HG03097 (cell line): ENCODE data around the gene VGLL3.
A peak's percentile ranks its signal among the peaks of the same experiment; 100 is the strongest.
"Not testable (repeated sequence)": the region's sequence is repeated elsewhere in the genome, so short reads cannot be mapped to it uniquely, and the experiment has no call there.

Experiments
- ATAC-seq: cut with Tn5 transposase; IDR thresholded peaks from one replicate; pipeline ENCODE4 v1.9.1; 2021; ENCODE audit not compliant: unreplicated experiment, low FRiP score

Gene VGLL3, protein sequence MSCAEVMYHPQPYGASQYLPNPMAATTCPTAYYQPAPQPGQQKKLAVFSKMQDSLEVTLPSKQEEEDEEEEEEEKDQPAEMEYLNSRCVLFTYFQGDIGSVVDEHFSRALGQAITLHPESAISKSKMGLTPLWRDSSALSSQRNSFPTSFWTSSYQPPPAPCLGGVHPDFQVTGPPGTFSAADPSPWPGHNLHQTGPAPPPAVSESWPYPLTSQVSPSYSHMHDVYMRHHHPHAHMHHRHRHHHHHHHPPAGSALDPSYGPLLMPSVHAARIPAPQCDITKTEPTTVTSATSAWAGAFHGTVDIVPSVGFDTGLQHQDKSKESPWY

DNA sequence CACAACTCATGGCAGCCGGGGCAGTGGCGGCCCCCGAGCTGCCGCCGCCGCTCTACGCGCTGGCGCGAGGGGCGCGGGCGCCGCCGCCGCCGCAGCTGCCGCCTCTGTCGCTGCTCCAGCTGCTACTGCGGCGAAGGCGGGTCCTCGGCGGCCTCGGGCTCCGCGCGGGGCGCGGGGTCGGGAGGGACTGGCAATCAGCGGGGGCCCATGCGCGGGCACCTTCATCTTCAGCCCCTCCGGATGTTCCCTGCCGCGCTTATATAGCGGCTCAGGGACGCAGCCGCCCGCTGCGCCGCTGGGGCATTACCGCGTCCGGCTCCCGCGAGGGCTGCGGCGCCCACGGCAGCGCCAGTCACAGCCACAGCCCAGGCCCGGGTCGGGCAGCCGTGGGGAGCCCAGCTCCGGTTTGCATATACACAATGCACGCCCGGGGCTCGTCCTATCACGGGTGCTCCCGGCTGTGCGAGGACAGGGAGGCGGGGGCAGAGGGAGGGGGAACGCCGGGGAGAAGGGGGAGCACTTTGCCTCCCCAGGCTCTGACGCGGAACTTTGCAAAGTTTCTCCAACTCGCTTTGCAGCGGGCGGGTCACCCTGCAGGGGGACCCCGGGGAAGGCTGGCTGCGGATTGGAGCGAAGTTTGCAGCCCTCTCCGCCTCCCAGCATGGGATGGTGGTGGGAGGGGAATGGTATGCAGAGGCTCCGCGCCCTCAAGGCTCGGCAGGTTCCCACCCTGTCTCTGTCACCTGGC, at the start of gene VGLL3:
TSS of gene VGLL3 (minus strand) at position 416 of the 748 bp plus-strand sequence. CDS start at position 10, 406 bp downstream.
- ATAC-seq: peak; percentile 64

DNA sequence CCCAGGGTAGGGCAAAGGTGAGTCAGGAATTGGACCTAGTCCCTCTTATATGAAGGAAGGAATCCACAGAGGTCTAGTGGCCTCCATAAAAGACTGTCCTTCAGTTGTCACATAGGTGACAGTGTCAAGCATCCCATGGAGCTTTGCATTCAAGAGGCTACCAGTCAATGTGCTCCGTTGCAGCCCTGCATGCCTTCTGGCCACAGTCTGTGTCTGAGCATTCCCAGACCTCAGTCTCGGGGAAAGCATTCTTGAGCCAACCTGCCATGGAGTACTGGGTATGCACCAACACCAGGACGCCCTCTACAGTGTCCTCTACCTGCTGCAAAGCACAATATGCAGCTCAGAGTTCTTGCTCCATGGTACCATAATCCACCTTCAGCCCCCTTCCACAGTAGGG, 46.7 kb upstream of the VGLL3 start:
- ATAC-seq: no peak

DNA sequence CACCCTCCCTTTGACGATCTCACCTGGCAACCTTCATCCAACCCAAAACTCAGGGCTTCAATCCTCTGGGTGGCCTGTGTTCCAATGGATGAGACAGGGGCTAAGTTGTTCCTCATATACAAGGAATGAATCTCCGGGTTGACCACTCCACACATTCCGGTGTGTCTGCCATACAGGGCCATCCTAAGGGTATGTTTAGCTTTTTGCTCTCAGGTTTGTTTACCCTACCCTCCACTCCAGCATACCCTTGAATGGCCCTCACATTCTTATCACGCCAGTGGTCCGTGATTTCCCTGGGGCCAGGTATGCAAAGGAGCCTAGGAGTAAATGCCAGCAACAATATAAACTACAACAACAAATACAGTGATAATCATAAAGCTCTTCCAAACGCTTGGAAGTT, 45.7 kb upstream of the VGLL3 start:
- no peak for ATAC-seq

DNA sequence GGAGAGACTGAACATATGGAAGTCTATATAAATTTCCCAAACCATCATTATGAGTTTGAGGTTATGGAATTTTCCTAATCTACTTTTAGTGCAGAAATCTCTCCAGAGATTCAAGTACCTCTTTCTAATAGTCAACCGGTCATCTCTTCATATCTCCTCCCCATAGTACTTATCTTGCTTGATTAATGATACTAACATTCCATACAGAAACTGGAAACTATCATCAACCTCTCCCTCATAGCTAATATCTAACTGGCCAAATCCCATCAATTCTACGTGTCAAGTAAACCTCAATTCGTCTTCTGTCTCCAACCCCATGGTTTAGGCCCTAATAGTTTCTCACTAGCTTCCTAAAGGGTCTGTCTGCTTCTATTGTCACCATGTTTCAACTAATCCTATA, 44.4 kb upstream of the VGLL3 start:
- ATAC-seq: no peak

DNA sequence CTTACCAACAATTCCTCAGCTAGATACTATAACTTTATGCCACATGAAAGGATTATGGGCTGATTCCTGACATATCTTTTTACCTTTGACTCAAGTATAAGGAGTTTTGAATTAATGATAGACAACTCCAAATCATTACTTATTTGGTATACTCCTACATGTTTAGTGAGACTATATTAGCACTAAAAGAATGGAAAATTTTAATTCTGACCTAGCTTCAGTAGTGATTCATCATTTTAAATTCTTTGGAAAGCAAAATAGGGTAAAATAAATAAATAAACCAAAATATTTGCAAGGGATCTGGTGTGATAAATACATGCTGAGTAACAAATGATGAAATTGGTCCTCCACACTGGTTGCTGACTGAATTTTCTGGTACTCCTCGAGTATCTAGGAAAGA, 42.3 kb upstream of the VGLL3 start:
- no peak for ATAC-seq

DNA sequence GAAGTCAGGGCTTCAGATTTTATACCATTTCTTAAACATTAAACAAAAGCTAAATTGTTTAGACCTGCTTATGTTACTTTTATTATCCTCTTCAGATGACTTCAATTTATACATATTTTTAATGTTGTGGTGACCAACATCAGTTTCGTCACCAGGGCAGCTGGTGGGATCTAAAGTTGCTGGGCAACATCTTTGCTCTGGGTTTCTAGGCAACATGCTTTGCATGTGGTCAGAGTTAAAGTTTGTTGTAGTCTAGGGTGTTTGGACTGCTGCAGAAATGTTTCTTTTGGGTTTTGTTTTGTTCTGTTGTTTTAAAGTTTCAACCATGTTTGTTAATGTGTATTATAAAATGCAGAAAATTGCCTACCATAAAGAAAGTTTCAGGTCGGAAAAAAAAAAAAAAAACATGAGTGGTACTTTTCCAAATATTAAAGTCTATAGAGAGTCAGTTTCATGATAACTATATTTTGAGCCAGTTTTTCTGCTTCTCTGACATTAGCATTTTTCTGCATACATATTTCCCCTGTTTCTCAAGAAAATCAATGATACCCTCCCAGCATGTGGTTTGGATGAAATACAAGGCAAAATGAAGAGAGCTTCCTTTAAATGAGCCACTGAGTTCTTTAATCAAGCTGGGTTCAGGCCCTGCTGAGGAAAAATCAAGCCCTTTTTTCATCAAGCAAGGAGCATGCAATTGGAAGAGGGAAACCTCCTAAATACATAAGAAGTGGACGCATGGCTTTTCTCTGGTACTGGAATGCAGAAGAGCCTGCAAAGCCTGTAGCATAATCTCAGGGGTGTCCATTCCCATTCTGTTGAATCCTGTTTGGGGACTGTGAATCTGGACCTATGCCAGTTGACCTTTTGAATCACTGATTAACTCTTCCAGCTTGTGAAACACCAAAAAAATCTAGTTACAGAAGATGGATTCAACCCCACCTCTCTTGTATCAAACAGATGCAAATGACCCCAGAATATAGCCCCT, 35.0 kb upstream of the VGLL3 start:
- ATAC-seq: no peak

DNA sequence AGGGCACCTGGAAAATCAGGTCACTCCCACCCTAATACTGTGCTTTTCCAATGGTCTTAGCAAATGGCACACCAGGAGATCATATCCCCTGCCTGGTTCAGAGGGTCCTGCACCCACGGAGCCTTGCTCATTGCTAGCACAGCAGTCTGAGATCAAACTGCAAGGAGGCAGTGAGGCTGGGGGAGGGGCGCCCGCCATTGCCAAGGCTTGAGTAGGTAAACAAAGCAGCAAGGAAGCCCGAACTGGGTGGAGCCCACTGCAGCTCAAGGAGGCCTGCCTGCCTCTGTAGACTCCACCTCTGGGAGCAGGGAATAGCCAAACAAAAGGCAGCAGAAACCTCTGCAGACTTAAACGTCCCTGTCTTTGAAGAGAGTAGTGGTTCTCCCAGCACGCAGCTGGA, 26.4 kb upstream of the VGLL3 start:
- ATAC-seq: not testable (repeated sequence)

DNA sequence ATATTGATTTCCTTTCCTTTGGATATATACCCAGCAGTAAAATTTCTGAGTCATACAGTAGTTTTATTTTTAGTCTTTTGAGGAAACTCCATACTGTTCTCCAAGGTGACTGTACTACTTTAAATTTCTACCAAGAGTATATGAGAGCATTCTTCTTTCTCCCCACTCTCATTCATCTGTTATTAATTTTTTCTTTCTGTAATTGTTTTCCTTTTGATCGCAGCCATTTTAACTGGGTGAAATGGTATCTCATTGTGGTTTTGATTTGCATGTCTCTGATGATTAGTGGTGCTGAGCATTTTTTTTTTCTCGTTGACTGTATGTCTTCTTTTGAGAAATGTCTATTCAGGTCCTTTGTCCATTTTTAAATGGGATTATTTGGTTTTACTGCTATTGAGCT, 18.3 kb upstream of the VGLL3 start:
- ATAC-seq: no peak

DNA sequence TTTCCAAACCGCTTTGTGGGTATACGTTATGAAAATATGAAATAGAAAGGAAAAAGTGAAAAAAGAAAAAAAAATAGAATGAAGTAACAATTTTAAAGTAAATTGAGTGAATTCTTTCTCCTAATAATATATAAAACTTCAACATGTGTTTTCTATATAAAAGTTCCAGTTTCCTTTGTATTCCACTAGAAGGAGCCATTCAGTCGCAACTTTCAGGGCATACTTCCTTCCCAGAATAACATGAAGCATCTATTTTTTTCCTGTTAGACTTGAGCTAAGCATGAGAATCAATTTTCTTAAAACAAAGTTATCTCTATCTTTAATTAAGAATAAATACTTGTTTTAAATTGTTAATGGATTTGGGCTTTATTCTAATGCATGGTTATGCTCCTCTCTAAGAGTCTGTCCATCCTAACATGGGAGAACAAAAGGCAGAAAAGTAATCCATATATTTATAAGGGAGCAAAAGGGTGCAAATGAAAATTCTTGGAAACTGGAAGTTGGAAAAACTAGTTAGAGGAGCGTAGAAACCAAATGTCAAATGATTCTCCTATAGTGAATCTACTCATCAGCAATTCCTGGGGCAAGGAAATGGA, 16.0 kb upstream of the VGLL3 start:
- ATAC-seq: no peak

DNA sequence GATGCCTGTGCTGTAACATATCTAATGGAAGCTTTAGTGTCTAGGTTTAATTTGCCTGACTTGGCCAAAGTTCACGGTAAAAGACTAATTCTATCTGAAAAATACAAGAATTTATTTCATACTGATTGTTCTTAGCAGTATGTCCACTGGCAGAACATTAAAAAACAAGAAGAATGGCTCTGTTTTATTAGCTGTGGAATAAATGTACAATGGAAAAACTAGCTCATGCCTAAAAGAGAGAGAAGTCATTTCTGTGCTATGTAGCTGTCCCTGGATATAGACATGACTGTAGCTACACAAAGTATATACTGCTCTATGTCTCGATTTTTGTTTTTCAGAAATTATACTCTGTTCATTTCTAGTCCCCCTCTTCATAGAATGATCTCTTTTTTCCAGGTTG, 13.9 kb upstream of the VGLL3 start:
- no peak for ATAC-seq

DNA sequence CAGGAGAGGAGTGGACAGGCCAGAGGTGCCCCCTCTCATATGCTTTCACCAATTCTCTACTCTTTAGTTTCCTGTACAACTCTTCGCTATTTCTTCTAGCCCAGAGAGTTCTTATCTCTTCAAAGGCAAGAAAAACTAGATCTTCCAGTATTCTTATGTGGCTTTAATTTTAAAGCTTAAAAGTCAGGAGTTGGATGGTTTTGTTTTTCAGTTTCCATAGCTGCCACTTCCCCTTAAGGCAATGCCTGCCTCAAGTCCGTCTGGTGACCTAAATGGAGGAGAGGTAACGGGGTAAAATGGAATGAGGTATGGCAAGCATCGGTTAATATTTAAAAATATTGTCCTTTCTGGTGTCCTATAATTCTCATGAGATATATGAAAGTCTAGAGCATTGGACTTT, 11.4 kb upstream of the VGLL3 start:
- ATAC-seq: no peak

DNA sequence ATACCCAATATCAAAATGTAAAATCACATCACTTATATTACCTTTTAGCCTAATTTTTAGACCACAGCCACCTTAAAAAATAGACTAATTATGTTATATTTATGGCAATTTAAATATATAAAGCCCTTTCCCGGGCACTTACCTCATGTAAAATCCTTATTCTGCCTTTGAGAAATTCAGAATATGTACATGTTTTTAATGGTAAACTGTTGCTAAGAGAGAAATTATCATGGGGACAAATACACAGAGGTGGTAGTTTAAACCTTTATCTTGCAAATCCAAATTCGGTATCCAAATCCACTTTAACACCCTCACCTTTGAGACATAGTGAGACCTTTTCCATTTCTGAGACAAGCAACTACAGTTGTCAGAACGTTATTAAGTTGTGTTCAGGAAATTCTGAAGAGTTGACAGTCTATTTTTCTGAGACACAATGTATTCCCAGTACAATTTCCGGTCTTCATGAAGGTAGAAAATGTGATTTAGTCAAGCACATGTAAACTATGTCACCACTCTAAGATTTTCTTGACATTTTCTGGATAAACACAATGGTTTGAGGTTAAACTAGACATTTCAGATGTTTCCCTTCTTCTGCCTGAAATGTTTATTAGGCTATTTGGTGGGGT, 10.6 kb upstream of the VGLL3 start:
- no peak for ATAC-seq

DNA sequence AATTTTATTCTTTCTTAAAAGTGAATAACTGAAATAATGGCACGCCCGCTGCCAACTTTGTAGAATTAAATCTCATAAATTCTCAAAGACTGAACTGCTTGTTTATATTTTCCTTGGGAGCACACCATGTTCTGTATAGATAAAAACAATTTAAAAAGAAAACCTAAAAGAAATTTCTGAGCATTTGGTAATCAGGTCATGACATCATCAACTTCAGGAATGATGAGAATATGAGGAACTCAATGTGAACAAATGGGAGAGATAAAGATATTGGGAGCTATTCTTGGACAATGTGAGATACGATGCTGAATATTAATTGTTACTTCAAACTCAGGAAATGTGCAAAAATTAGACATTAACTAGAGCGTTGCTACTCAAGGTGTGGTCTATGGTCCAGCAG, 10.0 kb upstream of the VGLL3 start:
- no peak for ATAC-seq

DNA sequence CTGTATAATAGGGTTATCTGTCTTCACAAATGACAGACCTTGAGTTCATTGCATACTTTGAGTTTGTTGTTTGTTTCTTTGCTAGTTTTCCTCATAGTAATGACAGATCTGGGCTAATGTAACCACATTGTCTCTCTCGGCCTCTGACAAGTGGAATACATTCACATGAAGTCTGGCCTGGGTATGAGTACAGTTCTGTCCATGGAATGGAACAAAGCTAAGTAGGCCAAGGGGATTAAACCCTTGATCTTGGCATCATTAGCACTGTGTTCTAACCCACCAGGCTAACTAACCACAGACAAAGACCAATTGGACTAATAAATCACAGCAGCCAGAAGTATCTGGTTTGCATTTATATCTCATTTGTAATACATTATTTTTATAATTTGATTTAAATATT, 7.6 kb upstream of the VGLL3 start:
- no peak for ATAC-seq

DNA sequence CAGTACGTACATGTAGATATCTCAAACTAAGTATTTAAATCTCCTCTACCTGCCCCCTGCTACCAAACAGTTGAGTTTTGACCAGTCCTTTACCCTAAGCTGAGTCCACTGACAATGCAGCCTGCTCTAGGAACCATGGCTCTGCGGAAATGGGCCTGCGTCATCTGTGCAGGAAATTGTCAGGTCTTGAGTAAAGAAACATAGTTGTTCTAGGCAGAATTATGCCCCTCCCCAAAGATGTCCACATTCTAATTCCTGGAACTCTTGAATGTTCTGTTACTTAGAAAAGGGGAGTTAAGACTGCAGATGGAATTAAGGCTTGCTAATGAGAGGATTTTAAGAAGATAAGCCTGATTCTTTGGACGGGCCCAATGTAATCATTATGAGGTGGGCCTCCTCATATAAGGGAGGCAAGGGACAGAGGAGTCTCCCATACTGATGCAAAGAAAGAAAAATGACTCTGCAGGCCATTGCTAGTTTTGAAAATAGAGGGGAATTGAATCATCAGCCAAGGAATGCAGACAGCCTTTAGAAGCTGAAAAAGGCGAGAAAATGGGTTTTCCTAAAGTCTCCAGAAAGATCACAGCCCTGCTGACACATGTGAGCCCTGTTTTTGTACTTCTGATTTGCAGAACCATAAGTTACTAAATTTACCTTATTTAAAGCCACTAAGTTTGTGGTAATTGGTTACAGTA, 5.5 kb upstream of the VGLL3 start:
- no peak for ATAC-seq

DNA sequence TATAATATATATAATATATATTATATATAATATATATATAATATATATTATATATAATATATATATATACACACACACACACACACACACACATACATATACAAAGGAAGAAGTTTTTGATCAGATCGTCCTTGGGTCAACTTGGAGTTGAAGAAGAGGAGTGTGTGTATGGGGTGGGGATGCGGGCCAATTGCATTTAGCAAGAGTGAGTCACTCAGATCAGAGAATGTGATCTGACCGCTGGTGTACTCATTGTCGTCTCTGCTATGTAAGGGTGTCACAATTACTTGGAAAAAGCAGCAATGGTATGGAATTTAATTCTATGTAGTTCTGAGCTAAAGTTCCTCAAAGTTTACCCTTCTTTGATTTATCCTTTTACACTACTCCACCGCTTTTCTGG, 4.6 kb upstream of the VGLL3 start:
- ATAC-seq: no peak

DNA sequence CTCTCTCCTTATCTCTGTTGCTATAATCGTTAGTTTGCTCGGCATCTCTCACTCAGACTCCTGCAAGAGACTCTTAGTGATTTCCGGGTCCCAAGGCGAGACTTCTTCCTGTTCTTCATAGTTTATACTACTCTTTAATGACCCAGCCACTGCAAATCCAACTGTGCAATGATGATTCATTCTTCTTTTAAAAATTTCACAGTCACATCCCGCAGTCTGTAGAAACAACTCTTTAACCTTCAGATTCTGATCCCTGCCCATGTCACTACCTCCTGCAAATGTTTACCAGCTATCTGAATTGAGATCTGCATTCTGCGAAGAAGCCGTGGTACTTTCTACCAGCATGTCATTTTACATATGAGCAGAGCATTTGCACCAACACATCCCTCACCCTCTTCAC, 2.8 kb upstream of the VGLL3 start:
- no peak for ATAC-seq

DNA sequence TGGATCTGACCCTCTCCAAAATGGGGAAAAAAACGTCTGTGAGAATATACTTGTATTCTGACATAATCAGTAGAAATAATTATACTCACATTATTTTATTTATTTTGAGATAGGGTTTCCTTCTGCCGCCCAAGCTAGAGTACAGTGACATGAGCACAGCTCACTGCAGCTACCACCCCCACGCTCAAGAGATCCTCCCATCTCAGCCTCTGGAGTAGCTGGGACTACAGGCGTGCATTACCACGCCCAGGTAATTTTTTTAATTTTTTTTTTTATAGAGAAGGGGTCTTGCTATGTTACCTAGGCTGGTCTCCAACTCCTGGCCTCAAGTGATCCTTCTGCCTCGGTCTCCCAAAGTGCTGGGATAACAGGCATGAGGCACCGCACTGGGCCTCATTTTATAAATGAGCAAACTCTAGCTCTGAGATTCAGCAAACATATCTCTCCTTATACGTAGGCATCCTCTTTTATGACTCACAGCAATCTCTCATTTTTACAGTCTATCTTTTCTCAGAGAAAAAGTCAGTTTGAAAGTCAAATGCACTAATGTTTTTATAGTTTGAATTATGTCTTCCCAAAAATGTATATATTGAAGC, 989 bp upstream of the VGLL3 start:
- no peak for ATAC-seq

DNA sequence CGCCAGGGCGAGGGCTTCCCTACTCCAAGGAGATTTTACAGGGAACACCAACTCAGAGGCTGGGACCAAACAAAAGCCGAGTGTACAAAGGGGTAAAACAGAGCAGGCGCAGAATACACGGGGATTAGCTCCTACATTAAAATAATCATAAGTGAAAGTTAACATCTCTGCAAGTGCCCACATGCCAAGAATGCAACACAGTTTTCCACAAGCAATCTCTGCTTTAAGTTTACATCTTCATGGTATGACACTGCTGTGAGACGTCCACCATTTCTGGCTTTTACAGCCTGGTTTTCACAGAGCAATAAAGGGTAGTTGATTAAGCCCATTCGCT, 500 bp upstream of the VGLL3 start:
- ATAC-seq: no peak
